COLO668 (cell line): ENCODE data around the gene ATP2B1.

Experiments
- DNase-seq: peaks from one replicate; lab custom pipeline; 2025; ENCODE audit not compliant: unreplicated experiment; lab: John Stamatoyannopoulos, UW

The ATP2B1 gene

DNA sequence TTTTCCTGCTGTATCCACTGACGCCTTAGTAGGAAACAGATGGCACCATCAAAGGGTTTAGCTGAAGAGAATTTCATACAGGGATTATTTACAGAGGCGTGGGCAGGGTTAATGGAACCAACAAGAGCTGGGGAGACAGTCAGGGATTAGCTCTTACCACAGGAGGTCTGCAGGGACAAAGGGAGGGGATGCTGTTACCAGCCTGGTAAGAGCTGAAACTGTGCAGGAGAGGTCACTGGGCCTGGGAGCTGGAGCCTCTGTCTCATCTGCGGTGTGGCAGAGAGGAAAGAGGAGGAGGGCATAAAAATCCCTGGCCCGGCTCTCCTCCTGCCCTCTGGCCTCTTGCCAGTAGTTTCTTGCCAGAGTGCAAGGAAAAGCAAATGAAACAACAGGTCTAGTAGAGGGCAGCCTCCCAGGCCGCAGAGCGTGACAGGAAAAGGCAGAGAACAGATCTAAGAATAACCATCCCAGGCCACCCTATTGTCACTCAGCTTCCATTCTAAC is 163.9 kb downstream of the ATP2B1 start:
- peak; percentile 67 for DNase-seq

DNA sequence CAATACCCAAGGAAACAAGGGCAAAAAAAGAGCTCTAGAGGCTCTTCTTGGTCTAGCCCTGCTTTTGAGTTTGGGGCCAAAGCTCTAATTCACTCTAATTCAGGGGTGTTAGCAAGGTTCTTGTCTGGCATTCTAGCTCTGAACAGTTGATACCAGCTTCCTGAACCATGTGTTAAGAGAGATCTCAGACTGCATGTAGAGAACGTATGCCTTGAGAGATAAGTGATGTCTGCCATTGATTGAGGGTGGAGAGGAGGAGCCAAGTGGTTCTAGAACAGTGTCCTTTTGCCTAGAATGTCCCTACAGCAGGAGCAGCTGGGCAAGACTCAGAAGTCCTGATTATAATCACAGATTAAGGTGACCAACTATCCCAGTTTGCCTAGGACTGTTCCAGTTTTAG is 164.6 kb downstream of the ATP2B1 start:
- DNase-seq, result no peak

DNA sequence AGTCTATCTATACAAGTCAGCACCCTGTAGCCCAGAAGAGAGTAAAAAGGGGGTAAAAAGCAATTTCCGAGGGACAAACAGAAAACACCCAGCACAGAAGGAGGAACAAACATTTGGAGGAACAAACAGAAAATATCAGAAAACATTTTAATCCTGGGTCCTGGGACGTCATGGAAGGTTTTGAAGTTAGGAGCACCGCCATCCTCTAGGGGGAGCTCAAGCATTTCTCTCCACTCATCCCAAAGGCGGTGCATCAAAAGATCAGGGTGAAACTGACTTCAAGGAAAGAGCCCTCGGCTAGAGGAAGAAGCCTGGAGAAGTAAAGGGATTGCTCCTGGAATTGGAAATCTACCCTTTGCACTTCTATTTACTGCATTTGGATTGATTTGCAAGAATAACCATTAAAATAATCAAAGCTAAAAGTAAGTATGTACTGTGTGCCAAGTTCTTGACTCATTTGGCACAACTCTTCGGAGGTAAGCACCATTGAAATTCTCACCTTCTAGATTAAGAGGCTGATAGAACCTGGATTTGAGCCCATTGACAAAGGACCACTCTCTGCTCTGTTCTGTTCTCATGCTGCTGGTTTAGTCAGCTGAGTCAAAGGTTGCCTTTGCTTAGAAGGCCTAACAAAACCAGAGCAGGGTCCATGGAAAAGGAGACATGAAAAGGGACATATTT is 165.6 kb downstream of the ATP2B1 start:
- peak; percentile 62 for DNase-seq

DNA sequence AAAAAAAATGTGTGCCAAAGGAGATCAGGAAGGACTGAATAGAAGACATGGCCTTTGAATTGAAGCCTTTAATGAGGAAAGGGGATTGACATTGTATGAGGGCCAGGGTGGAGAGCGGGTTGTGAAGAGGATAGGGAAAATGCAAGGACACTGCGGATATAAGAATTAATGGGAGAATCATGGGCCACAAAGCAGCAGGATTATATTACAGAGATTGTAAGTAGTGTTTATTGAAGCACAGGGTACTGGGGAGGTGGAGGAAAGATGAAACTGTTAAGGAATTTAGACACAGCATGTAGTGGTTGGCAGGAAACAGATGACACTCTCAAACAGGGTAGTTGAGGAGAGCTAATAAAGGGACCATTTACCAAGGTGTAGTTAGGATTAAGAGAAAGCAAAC is 166.4 kb downstream of the ATP2B1 start:
- DNase-seq, result no peak

DNA sequence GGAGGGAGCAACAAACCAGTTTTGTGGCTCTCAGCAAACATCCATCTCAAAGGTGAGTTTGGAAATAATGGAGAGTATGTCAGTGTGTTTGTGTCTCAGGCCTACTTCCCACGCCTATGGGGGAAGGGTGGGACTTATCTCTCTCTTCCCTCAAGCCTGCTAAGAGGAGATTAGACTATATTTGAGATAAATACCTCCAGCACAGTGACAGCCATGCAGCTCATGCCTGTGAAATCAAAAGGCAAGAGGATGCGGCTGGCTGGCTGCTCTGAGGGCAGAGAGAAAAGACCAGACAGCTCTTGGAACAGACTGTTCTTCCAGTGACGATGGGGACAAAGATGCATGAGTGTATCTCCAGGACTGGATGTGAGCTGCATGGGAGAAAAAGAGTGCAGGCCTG is 168.1 kb downstream of the ATP2B1 start:
- no peak for DNase-seq

DNA sequence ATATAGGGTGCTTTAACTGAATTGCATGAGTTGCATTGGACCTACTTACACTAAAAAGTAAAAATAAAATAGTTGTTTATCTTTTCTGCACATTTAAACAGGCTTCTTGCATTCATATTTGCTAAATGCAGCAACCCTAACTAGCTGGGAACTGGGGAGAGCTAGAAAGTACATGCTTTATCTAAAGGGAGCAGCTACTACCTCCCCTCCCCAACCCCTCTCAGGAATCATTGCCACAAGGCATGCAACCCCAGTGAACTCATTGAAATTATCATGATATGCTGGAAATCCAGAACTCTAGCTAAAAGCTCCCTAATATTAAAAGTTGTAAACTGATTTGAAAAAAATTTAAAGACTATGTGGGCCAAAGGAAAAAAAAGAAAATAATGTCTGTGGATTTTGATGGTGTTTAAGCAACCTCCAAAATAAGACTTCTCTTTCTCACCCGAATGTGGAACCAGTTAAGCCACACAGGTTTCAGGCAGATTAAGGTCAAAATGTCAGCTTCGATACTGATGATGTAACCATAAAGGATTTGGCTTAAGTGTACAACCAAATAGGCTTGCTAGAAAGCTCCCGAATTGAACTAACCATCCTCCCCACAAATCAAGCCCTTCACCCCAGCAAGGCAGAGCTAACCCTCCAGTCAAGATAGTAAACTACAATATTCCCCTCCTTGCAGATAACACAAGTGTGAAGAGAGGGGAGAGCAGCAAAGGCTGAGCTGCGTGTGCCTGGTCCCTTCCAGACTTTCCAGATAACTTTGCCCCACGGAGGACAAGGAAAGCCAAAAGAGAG is 169.0 kb downstream of the ATP2B1 start:
- DNase-seq, result no peak

DNA sequence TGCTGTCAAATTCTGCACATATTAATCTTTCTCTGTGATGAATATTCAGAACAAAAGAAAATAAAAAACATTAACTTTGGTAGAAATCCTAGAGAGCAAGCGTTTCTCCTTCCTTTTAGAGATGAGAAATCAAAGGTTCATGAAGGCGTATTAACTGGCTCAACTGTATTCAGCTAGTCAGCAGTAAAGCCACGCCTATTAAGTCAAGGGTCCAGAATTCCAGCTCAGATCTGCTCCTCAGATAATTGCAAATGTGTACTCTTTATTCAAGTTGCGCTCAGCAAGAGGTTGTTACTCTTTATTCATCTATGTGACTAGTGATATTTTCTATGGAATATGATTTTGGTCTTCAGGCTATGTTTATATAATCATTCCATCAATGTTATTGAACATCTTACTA is 169.7 kb downstream of the ATP2B1 start:
- DNase-seq, result no peak
